ENCODE measurements around the gene TLR7.

Gene TLR7

DNA sequence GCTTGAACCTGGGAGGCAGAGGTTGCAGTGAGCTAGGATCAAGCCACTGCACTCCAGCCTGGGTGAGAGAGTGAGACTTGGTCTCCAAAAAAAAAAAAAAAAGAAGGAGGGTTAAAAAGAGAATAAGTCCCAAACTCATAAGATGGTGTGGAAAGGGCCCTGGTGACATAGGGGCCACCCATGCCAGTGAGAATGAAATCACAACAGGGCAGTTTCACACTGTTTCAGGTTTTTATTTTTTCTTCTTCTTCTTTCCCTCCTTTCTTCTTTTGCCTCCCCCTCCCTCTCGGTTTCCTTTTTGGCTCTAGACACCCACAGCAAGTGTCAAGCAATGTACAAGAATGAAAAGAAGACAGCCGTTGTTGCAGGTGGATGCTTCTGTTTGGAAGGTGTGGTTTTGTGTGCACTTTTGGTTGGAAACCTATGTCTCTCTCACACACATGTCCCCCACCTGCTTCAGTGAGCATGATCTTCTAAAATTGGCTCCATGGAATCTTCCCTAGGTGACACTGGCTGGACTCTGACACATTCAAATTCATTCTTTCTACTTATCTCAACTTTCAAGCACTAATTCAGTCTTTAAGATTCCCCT is 25.1 kb downstream of the TLR7 start:
- no peak for DNase-seq

GRCh38 chrX:12892716-12893115 is 25.8 kb downstream of the TLR7 start:
- no peak for DNase-seq

DNA sequence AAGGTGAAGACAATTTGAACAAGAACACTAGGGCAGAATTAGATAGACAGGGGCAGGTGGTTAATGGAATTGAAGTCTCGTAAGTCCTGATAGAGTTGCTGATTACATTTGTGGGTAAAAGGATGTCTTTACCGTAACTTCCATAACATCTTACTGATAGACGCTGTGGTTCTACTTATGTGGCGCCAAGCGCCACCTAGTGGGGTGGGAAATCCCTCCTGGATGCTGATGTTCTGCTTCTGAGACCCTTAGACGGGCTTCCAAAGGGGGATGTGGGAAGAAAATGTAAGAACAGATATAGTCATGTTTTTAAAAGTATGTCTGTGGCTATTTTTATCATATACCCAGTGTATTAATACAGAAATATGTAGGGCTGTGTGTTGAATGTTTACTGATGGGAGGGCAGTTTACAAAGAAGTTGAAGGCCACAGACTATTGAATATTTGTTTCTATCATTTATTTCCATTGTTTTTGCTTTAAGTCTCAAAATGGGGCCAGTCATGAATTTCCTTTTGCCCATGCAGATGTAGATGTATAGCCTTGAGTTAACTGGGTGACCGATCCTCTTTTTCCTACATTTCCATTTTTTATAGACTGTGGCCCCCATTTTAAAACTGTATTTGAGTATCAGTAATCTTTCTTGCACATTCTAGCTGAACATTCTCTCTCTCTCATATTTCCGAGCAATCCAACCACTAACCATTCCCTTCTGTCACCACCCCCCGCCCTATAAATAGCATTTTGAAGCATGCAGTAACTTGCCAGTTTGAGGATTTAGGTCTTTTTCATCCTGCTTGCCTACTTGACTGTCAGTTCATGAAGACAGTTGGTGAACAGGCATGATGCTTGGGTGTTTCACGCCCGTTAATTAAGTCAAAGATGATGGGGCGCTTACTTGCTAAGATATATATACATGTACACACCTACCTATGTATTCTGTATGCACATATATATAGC is 27.5 kb downstream of the TLR7 start:
- DNase-seq = peak; percentile 63

GRCh38 chrX:12895866-12896265 is 29.0 kb downstream of the TLR7 start:
- no peak for DNase-seq

- no peak for DNase-seq
Observed at GRCh38 chrX:12896935-12897334, 30.1 kb downstream of the TLR7 start.

- DNase-seq = no peak
Observed at GRCh38 chrX:12898073-12898472, 31.2 kb downstream of the TLR7 start.

DNA sequence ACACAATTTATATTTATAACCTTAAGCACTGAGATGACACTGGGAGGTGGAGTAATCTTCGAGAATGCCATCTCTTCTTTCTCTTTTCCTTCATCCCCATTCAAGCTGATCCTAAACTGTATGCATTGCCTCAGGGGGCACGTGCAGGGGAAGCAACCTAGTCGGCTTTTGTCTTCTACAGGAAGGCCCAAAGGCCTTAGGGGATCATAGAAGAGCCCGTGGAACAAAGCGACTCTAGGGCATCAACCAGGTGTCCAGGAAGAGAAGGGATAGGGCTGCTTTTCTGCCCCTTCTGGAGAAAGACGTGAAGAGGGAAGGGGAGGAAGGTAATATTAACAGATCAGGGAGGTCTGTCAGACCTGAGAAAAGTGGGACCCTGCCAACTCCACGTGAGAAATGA is 32.6 kb downstream of the TLR7 start:
- no peak for DNase-seq

DNA sequence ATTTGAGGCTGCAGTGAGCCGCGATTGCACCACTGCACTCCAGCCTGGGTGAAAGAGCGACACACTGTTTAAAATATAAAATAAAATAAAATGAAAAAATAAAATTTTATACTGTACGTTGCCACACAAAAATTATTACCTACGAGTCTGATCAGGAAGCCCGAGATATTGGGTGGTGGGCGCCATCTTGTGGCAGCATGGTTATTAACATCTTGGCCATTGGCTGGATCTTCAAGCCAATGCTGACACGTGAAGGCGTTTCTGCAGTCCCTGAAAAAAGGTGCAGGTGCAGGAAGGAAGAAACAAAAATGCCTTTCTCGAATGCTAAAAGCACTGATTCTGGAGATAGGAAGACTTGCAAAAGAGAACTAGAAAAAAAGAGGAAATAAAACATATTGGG is 34.6 kb downstream of the TLR7 start:
- peak; percentile 66 for DNase-seq

DNA sequence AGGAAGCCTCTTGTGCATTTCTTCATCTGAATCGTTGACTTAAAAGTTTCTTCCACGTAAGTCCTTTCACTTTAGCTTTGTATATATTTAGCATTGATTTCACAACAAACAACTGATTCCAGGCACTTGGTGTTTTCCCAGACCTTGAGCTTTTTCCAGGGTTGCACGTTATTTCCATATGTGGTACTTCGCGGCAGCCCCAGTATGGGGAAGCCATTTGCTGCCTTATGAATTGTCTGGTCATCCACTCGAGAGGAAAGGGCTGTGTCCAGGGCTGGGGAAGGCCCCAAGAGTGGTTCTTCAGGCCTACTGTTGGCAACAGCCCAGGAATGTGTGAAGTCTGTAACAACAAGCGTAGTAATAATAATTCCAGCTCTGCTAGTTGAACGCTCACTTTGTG is 36.8 kb downstream of the TLR7 start:
- DNase-seq = no peak

- no peak for DNase-seq
Observed at GRCh38 chrX:12906046-12906761, 39.3 kb downstream of the TLR7 start, which contains the start of gene TLR8. Gene TLR8, plus strand, starts transcription at chrX:12906620. Its CDS starts 87 bp downstream, at chrX:12906707.

DNA sequence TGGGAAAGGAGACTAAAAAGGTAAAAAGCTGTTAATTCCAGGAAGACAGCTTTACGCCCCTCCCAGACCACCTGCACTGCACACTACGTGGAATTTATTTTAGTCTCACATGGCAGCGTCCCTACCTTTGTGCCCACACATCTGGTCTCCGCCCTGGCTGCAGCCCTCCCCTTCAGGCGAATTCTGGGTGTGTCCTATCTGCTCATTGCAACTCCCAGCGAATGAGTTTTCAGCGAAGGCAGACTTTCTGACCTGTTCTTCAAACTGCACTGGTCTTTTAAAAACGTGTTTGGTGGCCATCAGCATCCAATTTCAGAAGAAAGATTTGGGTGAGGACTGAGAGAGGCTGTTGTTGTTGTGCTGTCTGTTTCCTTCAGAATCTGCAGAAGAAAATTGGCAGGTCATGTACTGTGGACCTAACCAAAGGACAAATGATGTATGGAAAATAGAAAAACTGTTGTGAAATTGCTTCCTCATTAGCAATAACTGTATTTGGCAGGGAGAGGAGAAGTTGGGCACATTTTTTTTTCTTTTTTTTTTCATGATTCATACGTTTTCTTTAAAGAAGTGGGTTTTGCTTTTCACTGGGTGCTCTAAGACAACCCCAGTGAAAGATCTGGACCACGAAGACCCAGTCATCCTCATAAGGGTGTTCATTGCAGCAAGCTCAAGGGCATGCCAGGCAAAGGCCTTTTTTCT is 43.7 kb downstream of the TLR7 start:
- no peak for DNase-seq

DNA sequence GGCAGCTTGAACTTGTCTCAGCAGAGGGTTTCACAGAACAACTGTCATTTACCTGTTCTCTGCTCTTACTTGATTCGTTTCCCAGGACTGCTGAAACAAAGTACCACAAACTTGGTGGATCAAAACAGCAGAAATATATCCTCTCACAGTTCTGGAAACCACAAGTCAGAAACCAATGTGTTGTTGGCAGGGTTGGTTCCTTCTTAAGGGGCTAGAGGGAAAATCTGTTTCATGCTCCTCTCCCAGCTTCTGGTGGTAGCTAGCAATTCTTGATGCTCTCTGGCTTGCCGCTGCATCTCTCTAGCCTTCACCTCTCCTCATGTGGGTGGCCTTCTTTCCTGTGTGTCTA is 44.2 kb downstream of the TLR7 start:
- DNase-seq = no peak

DNA sequence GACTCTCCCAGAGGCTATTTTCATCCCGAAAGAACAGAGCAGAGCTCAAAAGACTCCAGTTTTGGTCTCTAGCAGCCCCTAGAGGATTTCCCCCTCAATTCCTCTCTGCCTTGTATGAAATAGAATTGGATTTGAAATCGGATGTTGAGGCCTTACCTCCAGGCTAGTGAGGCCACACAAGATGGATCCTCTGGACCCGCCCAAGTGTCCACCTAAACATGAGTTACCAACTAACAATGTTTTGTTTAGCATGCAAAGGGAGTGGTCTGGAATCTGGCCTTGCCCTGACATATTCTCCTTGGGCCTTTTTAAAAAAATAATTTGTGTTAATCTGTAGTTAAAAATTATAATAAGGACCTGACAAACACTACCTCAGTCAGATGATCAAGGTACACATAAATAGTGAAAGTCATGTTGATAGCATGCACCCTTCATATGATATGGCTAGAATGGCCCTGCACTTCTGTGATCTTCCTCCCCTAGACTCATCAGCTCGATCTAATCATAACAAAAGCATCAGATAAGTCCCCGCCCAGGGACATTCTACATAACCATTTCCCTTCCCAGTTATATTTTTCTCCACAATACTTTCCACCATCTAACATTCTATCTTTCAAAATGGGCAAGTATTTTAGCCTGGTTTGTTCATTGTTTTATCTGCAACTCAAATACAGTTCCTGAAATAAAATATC is 46.1 kb downstream of the TLR7 start:
- no peak for DNase-seq

DNA sequence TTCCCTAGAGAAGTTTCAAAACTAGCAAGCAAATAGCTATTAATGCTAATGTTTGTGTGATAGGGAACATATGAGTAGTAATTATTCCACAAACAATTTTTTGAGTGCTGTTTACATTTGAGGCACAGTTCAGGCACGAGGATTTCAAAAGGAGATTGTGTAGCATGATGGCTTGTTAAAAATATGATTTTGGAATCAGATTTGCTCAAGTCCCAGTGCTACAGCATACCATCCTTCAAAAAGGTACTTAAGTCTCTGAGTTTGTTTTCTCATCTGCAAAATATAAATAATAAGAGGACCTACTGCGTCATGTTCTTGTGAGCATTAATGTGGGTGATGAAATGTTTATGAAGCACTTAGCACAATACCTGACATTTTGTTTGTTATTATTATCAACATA is 50.9 kb downstream of the TLR7 start:
- DNase-seq = no peak

DNA sequence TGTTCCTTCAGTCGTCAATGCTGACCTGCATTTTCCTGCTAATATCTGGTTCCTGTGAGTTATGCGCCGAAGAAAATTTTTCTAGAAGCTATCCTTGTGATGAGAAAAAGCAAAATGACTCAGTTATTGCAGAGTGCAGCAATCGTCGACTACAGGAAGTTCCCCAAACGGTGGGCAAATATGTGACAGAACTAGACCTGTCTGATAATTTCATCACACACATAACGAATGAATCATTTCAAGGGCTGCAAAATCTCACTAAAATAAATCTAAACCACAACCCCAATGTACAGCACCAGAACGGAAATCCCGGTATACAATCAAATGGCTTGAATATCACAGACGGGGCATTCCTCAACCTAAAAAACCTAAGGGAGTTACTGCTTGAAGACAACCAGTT is 52.2 kb downstream of the TLR7 start:
- DNase-seq = no peak

DNA sequence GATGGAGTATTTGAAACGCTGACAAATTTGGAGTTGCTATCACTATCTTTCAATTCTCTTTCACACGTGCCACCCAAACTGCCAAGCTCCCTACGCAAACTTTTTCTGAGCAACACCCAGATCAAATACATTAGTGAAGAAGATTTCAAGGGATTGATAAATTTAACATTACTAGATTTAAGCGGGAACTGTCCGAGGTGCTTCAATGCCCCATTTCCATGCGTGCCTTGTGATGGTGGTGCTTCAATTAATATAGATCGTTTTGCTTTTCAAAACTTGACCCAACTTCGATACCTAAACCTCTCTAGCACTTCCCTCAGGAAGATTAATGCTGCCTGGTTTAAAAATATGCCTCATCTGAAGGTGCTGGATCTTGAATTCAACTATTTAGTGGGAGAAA is 52.7 kb downstream of the TLR7 start:
- no peak for DNase-seq

- DNase-seq = no peak
Observed at GRCh38 chrX:12920990-12921389, 54.1 kb downstream of the TLR7 start.

DNA sequence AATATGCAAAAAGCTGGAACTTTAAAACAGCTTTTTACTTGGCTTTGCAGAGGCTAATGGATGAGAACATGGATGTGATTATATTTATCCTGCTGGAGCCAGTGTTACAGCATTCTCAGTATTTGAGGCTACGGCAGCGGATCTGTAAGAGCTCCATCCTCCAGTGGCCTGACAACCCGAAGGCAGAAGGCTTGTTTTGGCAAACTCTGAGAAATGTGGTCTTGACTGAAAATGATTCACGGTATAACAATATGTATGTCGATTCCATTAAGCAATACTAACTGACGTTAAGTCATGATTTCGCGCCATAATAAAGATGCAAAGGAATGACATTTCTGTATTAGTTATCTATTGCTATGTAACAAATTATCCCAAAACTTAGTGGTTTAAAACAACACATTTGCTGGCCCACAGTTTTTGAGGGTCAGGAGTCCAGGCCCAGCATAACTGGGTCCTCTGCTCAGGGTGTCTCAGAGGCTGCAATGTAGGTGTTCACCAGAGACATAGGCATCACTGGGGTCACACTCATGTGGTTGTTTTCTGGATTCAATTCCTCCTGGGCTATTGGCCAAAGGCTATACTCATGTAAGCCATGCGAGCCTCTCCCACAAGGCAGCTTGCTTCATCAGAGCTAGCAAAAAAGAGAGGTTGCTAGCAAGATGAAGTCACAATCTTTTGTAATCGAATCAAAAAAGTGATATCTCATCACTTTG is 55.2 kb downstream of the TLR7 start:
- no peak for DNase-seq

DNA sequence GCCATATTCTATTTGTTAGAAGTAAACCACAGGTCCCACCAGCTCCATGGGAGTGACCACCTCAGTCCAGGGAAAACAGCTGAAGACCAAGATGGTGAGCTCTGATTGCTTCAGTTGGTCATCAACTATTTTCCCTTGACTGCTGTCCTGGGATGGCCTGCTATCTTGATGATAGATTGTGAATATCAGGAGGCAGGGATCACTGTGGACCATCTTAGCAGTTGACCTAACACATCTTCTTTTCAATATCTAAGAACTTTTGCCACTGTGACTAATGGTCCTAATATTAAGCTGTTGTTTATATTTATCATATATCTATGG is 55.7 kb downstream of the TLR7 start:
- no peak for DNase-seq

DNA sequence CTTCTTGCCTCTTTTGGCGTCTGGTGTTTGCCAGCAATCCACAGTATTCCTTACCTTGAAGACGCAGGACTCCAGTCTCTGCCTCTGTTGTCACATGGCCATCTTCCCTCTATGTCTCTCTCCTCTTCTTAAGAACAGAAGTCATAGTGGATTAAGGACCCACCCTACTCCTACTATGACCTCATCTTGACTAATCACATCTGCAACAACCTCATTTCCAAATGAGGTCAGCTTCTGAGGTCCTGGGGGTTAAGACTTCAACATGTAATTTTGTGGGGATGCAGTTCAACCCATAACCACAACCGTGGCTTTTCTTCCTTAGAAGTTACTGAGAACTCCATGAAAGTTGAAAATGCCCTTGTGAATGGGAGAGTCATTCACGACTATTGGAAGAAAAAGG is 62.8 kb downstream of the TLR7 start:
- DNase-seq = peak; percentile 6

GRCh38 chrX:12930150-12930549 is 63.3 kb downstream of the TLR7 start:
- no peak for DNase-seq

GRCh38 chrX:12932244-12932643 is 65.4 kb downstream of the TLR7 start:
- no peak for DNase-seq

Measured in OCI-M1 (cell line).